Breast epithelium (tissue), 4 donors: ENCODE data around the gene SPN. TPM values are rescaled to one million over a fixed set of nuclear protein-coding genes. Genes with fewer than 3 reads are reported as not detected.
"Not testable (repeated sequence)": the region's sequence is repeated elsewhere in the genome, so short reads cannot be mapped to it uniquely, and the experiment has no call there.

Experiments used
- DNase-seq, 2 donors: peaks; one replicate each; pipeline ENCODE4 v3.0.0-alpha.2; 2019; ENCODE audit warnings: low spot score in 2 of 2
- H3K27ac ChIP-seq, 2 donors: fragments of 200-600 bp; sonication (generic) in 1 of 2; one replicate each; pipeline ENCODE4 v1.5.1; 2016 to 2019; ENCODE audit warnings: mild to moderate bottlenecking in 1 of 2
- H3K27me3 ChIP-seq, 2 donors: fragments of 200-600 bp; sonication (generic) in 1 of 2; one replicate each; pipeline versions ENCODE4 v1.5.1 to v1.6.0; 2017 to 2019; ENCODE audit warnings: control low read depth in 1 of 2, mild to moderate bottlenecking in 1 of 2
- H3K36me3 ChIP-seq: fragments of 200-600 bp; one replicate; pipeline ENCODE4 v1.5.1; 2019
- H3K4me1 ChIP-seq, 2 donors: fragments of 200-600 bp; sonication (generic); one replicate each; pipeline ENCODE4 v1.5.1; 2016 to 2019; ENCODE audit warnings: control low read depth in 1 of 2
- H3K4me3 ChIP-seq, 3 donors: fragments of 200-600 bp; sonication (generic); 1 replicate in 2 of 3; 2 replicates in 1 of 3; pipeline ENCODE4 v1.5.1; 2016 to 2019; ENCODE audit warnings: mild to moderate bottlenecking in 3 of 3, moderate library complexity in 2 of 3
- H3K9me3 ChIP-seq, 2 donors: fragments of 200-600 bp; sonication (generic) in 1 of 2; one replicate each; pipeline ENCODE4 v1.5.1; 2016 to 2019; ENCODE audit warnings: control low read depth in 1 of 2
- CTCF ChIP-seq, 3 donors: fragments of 450-650 bp; IDR thresholded peaks; one replicate each; pipeline ENCODE4 v1.5.1; 2016 to 2017; ENCODE audit warnings: antibody characterized with exemption in 3 of 3, mild to moderate bottlenecking in 3 of 3, moderate library complexity in 3 of 3
- POLR2A ChIP-seq: fragments of 450-650 bp; IDR thresholded peaks from one replicate; pipeline ENCODE4 v1.6.1; 2016; ENCODE audit warnings: antibody characterized with exemption, mild to moderate bottlenecking, moderate library complexity
- POLR2AphosphoS5 ChIP-seq, 3 donors: sonication (generic); formaldehyde crosslinking; IDR thresholded peaks; one replicate each; pipeline ENCODE4 v1.6.1; 2017; ENCODE audit warnings: antibody characterized with exemption in 3 of 3
- intact Hi-C: fragments of 100-400 bp; cut with DNase I; formaldehyde crosslinking; loops from one replicate; pipeline ENCODE4 v1.15.1; 2023; ENCODE audit warnings: low total_unique reads
- total RNA-seq, 3 donors: library from RNA; depleted of rRNA; stranded (reverse); fragments of >200 nt; gene quantifications; one replicate each; pipeline ENCODE4 v1.1.0, GENCODE V29; 2016

The SPN gene
- total RNA-seq, 3 donors from 2014 or later = 1.4 to 5.1 (median 2.3) TPM

DNA sequence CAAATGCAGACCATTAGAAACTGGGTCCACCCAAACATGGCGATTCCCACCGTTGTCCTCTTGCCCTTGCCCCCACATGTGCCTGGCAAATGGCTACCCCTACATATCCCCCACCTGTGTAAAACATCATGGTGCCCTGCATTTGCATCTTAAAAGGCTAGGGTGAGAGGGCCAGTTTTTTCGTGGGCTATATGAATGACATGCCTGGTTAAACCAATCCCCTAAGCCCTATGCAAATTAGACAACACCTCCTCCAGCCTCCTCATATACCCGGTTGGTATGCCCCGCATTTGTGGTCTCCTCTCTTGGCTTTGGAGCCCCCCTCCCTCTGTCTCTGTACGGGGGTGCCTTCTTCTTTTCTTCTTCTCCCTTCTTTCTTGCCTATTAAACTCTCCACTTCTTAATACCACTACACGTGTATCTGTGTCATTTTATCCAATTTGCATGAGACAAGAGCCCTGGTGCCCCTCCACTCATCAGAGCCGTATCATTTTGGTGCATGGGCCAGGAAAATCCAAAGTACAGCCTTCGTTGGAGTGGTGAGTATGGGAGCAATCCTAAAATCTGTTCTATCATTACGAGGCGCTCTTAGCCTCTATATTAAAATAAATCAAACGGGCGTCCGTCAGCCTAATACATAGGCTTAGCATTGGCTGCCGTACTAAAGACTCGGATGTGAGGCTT is 46.0 kb downstream of the SPN start:
- TF ChIP-seq POLR2AphosphoS5 (IDR thresholded peaks at IDR 0.05) = no peak
- TF ChIP-seq CTCF (IDR thresholded peaks at IDR 0.05) = no peak
- TF ChIP-seq POLR2A = no peak
- Histone ChIP-seq H3K36me3 (no peaks in the 10 kb centered on the region), H3K4me3 (no peak overlapping the region), H3K27me3 (no peaks in the 10 kb centered on the region), H3K4me1 (no peaks in the 10 kb centered on the region), H3K27ac (no peak overlapping the region), H3K9me3 (no peaks in the 10 kb centered on the region)
- intact Hi-C loops = no loop called here
- no peak for DNase-seq

- H3K27ac ChIP-seq, H3K36me3 ChIP-seq, H3K9me3 ChIP-seq, H3K27me3 ChIP-seq, intact Hi-C loops, H3K4me3 ChIP-seq, DNase-seq, H3K4me1 ChIP-seq: not testable (repeated sequence)
Observed at GRCh38 chr16:29709657-29710056, 46.6 kb downstream of the SPN start.

- no peak overlapping the region for H3K4me3 ChIP-seq
- H3K4me1 ChIP-seq = no peaks in the 10 kb centered on the region
- no peaks in the 10 kb centered on the region for H3K36me3 ChIP-seq
- H3K27me3 ChIP-seq = no peaks in the 10 kb centered on the region
- intact Hi-C loops = no loop called here
- TF ChIP-seq POLR2A (no peak), CTCF (IDR thresholded peaks at IDR 0.05) (peak; percentile 34 to 58 (median 53))
- no peak for DNase-seq
- H3K27ac ChIP-seq = no peak overlapping the region
- no peaks in the 10 kb centered on the region for H3K9me3 ChIP-seq
Observed at GRCh38 chr16:29710227-29711219, 47.5 kb downstream of the SPN start.

- Histone ChIP-seq H3K27me3 (no peaks in the 10 kb centered on the region), H3K27ac (no peak overlapping the region), H3K4me1 (no peaks in the 10 kb centered on the region), H3K9me3 (no peaks in the 10 kb centered on the region), H3K36me3 (no peaks in the 10 kb centered on the region), H3K4me3 (no peak overlapping the region)
- intact Hi-C loops = no loop called here
- DNase-seq = no peak
- no peak for TF ChIP-seq CTCF (IDR thresholded peaks at IDR 0.05)
- TF ChIP-seq POLR2AphosphoS5 (IDR thresholded peaks at IDR 0.05) = no peak
- TF ChIP-seq POLR2A = no peak
Observed at GRCh38 chr16:29712809-29713208, 49.8 kb downstream of the SPN start.

DNA sequence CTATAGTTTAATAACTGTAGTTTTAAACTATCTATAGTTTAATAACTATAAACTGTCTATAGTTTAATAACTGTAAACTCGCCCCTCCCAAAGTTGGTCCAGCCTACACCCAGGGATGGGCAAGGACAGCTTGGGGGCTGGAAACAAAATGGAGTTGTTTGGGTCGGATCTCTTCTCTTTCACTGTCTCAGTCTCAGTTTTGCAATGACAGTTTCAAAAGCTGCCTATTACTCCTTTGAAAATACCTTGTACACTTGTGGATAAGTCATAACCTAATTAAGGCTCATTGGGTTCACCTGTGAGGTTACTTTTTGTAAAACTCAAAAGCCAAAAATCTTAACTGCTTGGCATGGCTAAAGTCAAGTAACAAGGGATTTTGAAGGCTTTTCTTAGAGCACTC is 51.3 kb downstream of the SPN start:
- intact Hi-C loops = no loop called here
- DNase-seq = no peak

More for the DNA sequence above, 51.3 kb downstream of the SPN start:
- Histone ChIP-seq H3K4me1 (no peaks in the 10 kb centered on the region), H3K4me3 (no peak overlapping the region), H3K27me3 (no peaks in the 10 kb centered on the region), H3K27ac (no peak overlapping the region), H3K36me3 (no peaks in the 10 kb centered on the region), H3K9me3 (no peaks in the 10 kb centered on the region)
- no peak for TF ChIP-seq POLR2A
- TF ChIP-seq CTCF (IDR thresholded peaks at IDR 0.05) = no peak
- no peak for TF ChIP-seq POLR2AphosphoS5 (IDR thresholded peaks at IDR 0.05)
